Measurements from ENCODE around the gene PTPRM. TPM values are rescaled to one million over a fixed set of nuclear protein-coding genes. Genes with fewer than 3 reads are reported as not detected.
A peak's percentile ranks its signal among the peaks of the same experiment; 100 is the strongest.

The PTPRM gene
- total RNA-seq, 4 donors from 2014 or later: 22.5 to 92.5 (median 39.2) TPM

DNA sequence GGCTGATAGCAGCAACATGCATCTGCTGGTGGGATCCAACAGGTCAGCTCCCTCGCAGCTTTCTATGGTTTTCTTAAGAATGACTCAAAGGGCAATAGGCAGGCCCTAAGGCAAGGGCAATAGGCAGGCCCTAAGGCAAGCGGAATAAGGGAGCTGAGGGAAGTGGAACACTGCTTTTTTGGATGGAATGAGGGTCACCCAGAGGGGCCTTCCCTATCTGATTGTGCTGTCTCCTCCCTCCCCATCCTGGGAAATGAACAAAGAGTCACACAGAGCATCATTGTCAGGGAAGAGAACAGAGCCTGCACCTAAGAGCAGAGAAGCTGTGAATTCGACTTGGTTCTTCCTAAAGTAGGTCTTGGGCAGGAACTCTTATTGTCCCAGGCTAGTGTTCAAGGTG is 43.3 kb upstream of the PTPRM start:
- Histone ChIP-seq H3K9me3 (no peaks in the 10 kb centered on the region), H3K4me3 (no peak overlapping the region), H3K27ac (no peak overlapping the region), H3K36me3 (no peaks in the 10 kb centered on the region), H3K4me1 (peaks cover 0 to 4% (median 0%) of the 10 kb centered on the region in 4 donors), H3K27me3 (no peaks in the 10 kb centered on the region)
- in situ Hi-C loops (cut with MboI; ENCODE audit: low pct_ligation_motif_present in 1 of 4, low pct_unique_long_range_greater_than_20kb in 1 of 4, low sequenced_read_pairs in 3 of 4): no loop called here
- intact Hi-C loops (cut with DNase I; ENCODE audit: low total_unique reads): no loop called here
- WGBS, 2 donors (ENCODE audit: low coverage in 1 of 2): 81 to 87% methylated on average over 3 of the region's 3 CpGs
- TF ChIP-seq POLR2A (IDR thresholded peaks at IDR 0.05) (no peak), EP300 (IDR thresholded peaks at IDR 0.05; ENCODE audit: low read depth) (no peak), POLR2AphosphoS5 (IDR thresholded peaks at IDR 0.05) (no peak), CTCF (IDR thresholded peaks at IDR 0.05) (no peak)
- no peak for DNase-seq

DNA sequence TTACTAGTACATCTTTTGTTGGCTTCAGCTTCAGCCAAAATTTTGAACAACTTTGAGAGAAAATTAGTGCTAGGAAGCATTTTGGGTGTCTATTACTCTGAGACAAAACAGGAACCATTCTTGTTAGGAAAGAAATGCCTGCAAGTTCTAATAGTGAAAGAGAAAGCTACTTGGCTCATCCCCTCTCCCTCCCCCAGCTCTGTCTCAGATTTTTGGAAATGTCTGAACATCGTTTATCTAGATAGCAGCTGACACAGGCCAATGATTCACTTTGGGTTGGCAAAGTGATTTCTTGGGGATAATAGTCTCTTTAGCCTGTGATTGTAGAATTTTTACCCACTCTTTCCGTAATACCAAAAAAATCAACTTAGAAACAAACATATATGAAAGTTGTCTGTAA is 42.3 kb upstream of the PTPRM start:
- Histone ChIP-seq H3K36me3 (no peaks in the 10 kb centered on the region), H3K27ac (peak overlapping the region in 3 of 4 donors; percentile 35 to 53 (median 43)), H3K4me3 (no peak overlapping the region), H3K27me3 (no peaks in the 10 kb centered on the region), H3K9me3 (no peaks in the 10 kb centered on the region), H3K4me1 (peaks cover 0 to 4% (median 0%) of the 10 kb centered on the region in 4 donors)
- in situ Hi-C loops (cut with MboI; ENCODE audit: low pct_ligation_motif_present in 1 of 4, low pct_unique_long_range_greater_than_20kb in 1 of 4, low sequenced_read_pairs in 3 of 4) (no loop called here), intact Hi-C loops (cut with DNase I; ENCODE audit: low total_unique reads) (no loop called here)
- TF ChIP-seq POLR2AphosphoS5 (IDR thresholded peaks at IDR 0.05) (no peak), EP300 (IDR thresholded peaks at IDR 0.05; ENCODE audit: low read depth) (no peak), CTCF (IDR thresholded peaks at IDR 0.05) (no peak), POLR2A (IDR thresholded peaks at IDR 0.05) (no peak)
- no peak for DNase-seq
- WGBS, 2 donors (ENCODE audit: low coverage in 1 of 2): 34 to 54% methylated on average over 2 of the region's 2 CpGs

GRCh38 chr18:7532942-7533341 is 34.2 kb upstream of the PTPRM start:
- Histone ChIP-seq H3K27ac (no peak overlapping the region), H3K27me3 (no peaks in the 10 kb centered on the region), H3K4me1 (no peaks in the 10 kb centered on the region), H3K36me3 (no peaks in the 10 kb centered on the region), H3K9me3 (peaks cover 0 to 4% of the 10 kb centered on the region in 2 donors), H3K4me3 (no peak overlapping the region)
- intact Hi-C loops (cut with DNase I; ENCODE audit: low total_unique reads): no loop called here
- in situ Hi-C loops (cut with MboI; ENCODE audit: low pct_ligation_motif_present in 1 of 4, low pct_unique_long_range_greater_than_20kb in 1 of 4, low sequenced_read_pairs in 3 of 4): no loop called here
- DNase-seq: no peak
- 80 to 91% methylated on average over 1 to 4 of the region's 4 CpGs for WGBS, 2 donors (ENCODE audit: low coverage in 1 of 2)
- no peak for TF ChIP-seq CTCF (IDR thresholded peaks at IDR 0.05)
- TF ChIP-seq POLR2A (IDR thresholded peaks at IDR 0.05): no peak
- no peak for TF ChIP-seq EP300 (IDR thresholded peaks at IDR 0.05; ENCODE audit: low read depth)
- no peak for TF ChIP-seq POLR2AphosphoS5 (IDR thresholded peaks at IDR 0.05)

GRCh38 chr18:7535436-7536205 is 31.5 kb upstream of the PTPRM start:
- in situ Hi-C loops (cut with MboI; ENCODE audit: low pct_ligation_motif_present in 1 of 4, low pct_unique_long_range_greater_than_20kb in 1 of 4, low sequenced_read_pairs in 3 of 4) (no loop called here), intact Hi-C loops (cut with DNase I; ENCODE audit: low total_unique reads) (no loop called here)
- Histone ChIP-seq H3K27ac (no peak overlapping the region), H3K27me3 (no peaks in the 10 kb centered on the region), H3K36me3 (no peaks in the 10 kb centered on the region), H3K4me1 (no peaks in the 10 kb centered on the region), H3K4me3 (no peak overlapping the region), H3K9me3 (peaks cover 0 to 3% of the 10 kb centered on the region in 2 donors)
- TF ChIP-seq POLR2AphosphoS5 (IDR thresholded peaks at IDR 0.05): no peak
- no peak for TF ChIP-seq EP300 (IDR thresholded peaks at IDR 0.05; ENCODE audit: low read depth)
- no peak for TF ChIP-seq POLR2A (IDR thresholded peaks at IDR 0.05)
- TF ChIP-seq CTCF (IDR thresholded peaks at IDR 0.05): no peak
- no peak for DNase-seq
- 66 to 77% methylated on average over 3 to 5 of the region's 5 CpGs for WGBS, 2 donors (ENCODE audit: low coverage in 1 of 2)
